Activated naive CD4-positive, alpha-beta T cell treated with anti-CD3 and anti-CD28 coated beads, Interleukin-2, amount 50 U/mL, for 24 hours (primary cell): Measurements from ENCODE around the gene EP400.
A peak's percentile ranks its signal among the peaks of the same experiment; 100 is the strongest.
"Not testable (repeated sequence)": the region's sequence is repeated elsewhere in the genome, so short reads cannot be mapped to it uniquely, and the experiment has no call there.

Experiments used
- H3K27ac Mint-ChIP-seq: one replicate; pipeline ENCODE4 v1.8.0; 2021; ENCODE audit warnings: mild to moderate bottlenecking, mixed read lengths
- H3K27me3 Mint-ChIP-seq: one replicate; pipeline ENCODE4 v1.8.0; 2021; ENCODE audit warnings: mixed read lengths
- H3K36me3 Mint-ChIP-seq: one replicate; pipeline ENCODE4 v1.8.0; 2021; ENCODE audit warnings: mixed read lengths
- H3K4me1 Mint-ChIP-seq: one replicate; pipeline ENCODE4 v1.8.0; 2021; ENCODE audit warnings: mixed read lengths
- H3K4me3 Mint-ChIP-seq: one replicate; pipeline ENCODE4 v1.8.0; 2021; ENCODE audit warnings: mild to moderate bottlenecking, mixed read lengths
- H3K9me3 Mint-ChIP-seq: one replicate; pipeline ENCODE4 v1.8.0; 2021; ENCODE audit warnings: mixed read lengths

EP400 gene

GRCh38 chr12:132095520-132096409 is 146.0 kb downstream of the EP400 start:
- H3K36me3 Mint-ChIP-seq = peaks cover 29% of the 10 kb centered on the region
- peak overlapping the region; percentile 11 for H3K4me3 Mint-ChIP-seq
- no peaks in the 10 kb centered on the region for H3K27me3 Mint-ChIP-seq
- H3K4me1 Mint-ChIP-seq = peaks cover 29% of the 10 kb centered on the region
- H3K9me3 Mint-ChIP-seq = peaks cover 16% of the 10 kb centered on the region
- H3K27ac Mint-ChIP-seq = peak overlapping the region; percentile 81

- H3K27ac Mint-ChIP-seq = peak overlapping the region; percentile 59
Observed at GRCh38 chr12:132099739-132100138, 150.0 kb downstream of the EP400 start.

GRCh38 chr12:132100306-132101065 is 150.7 kb downstream of the EP400 start:
- H3K4me3 Mint-ChIP-seq = no peak overlapping the region
- peaks cover 26% of the 10 kb centered on the region for H3K36me3 Mint-ChIP-seq
- peaks cover 22% of the 10 kb centered on the region for H3K4me1 Mint-ChIP-seq
- H3K27ac Mint-ChIP-seq = no peak overlapping the region
- H3K9me3 Mint-ChIP-seq = peaks cover 15% of the 10 kb centered on the region
- no peaks in the 10 kb centered on the region for H3K27me3 Mint-ChIP-seq

More at GRCh38 chr12:132099739-132100138, 150.0 kb downstream of the EP400 start:
- peaks cover 28% of the 10 kb centered on the region for H3K4me1 Mint-ChIP-seq
- no peak overlapping the region for H3K4me3 Mint-ChIP-seq
- H3K9me3 Mint-ChIP-seq = peaks cover 16% of the 10 kb centered on the region
- peaks cover 27% of the 10 kb centered on the region for H3K36me3 Mint-ChIP-seq
- H3K27me3 Mint-ChIP-seq = no peaks in the 10 kb centered on the region

- no peaks in the 10 kb centered on the region for H3K27me3 Mint-ChIP-seq
- no peak overlapping the region for H3K27ac Mint-ChIP-seq
- peaks cover 5% of the 10 kb centered on the region for H3K9me3 Mint-ChIP-seq
- H3K4me3 Mint-ChIP-seq = no peak overlapping the region
- H3K36me3 Mint-ChIP-seq = peaks cover 12% of the 10 kb centered on the region
- H3K4me1 Mint-ChIP-seq = peaks cover 6% of the 10 kb centered on the region
Observed at GRCh38 chr12:132102297-132102696, 152.6 kb downstream of the EP400 start.

GRCh38 chr12:132103072-132103471 is 153.3 kb downstream of the EP400 start:
- not testable (repeated sequence) for H3K27me3 Mint-ChIP-seq, H3K9me3 Mint-ChIP-seq, H3K4me1 Mint-ChIP-seq, H3K36me3 Mint-ChIP-seq, H3K4me3 Mint-ChIP-seq, H3K27ac Mint-ChIP-seq

GRCh38 chr12:132103542-132104308 is 154.0 kb downstream of the EP400 start:
- Mint-ChIP-seq H3K9me3 (no peaks in the 10 kb centered on the region), H3K4me1 (no peaks in the 10 kb centered on the region), H3K4me3 (no peak overlapping the region), H3K27ac (no peak overlapping the region), H3K27me3 (no peaks in the 10 kb centered on the region), H3K36me3 (peaks cover 7% of the 10 kb centered on the region)

GRCh38 chr12:132105467-132105866 is 155.7 kb downstream of the EP400 start:
- peaks cover 2% of the 10 kb centered on the region for H3K36me3 Mint-ChIP-seq
- H3K4me3 Mint-ChIP-seq = no peak overlapping the region
- no peaks in the 10 kb centered on the region for H3K27me3 Mint-ChIP-seq
- no peak overlapping the region for H3K27ac Mint-ChIP-seq
- H3K9me3 Mint-ChIP-seq = no peaks in the 10 kb centered on the region
- no peaks in the 10 kb centered on the region for H3K4me1 Mint-ChIP-seq

- no peaks in the 10 kb centered on the region for H3K27me3 Mint-ChIP-seq
- H3K9me3 Mint-ChIP-seq = no peaks in the 10 kb centered on the region
- peaks cover 6% of the 10 kb centered on the region for H3K36me3 Mint-ChIP-seq
- no peak overlapping the region for H3K27ac Mint-ChIP-seq
- H3K4me3 Mint-ChIP-seq = no peak overlapping the region
- no peaks in the 10 kb centered on the region for H3K4me1 Mint-ChIP-seq
Observed at GRCh38 chr12:132106921-132107320, 157.2 kb downstream of the EP400 start.

GRCh38 chr12:132108211-132108832 is 158.6 kb downstream of the EP400 start:
- H3K27ac Mint-ChIP-seq = no peak overlapping the region

GRCh38 chr12:132109741-132110140 is 160.0 kb downstream of the EP400 start:
- H3K27ac Mint-ChIP-seq = no peak overlapping the region
- peaks cover 6% of the 10 kb centered on the region for H3K36me3 Mint-ChIP-seq
- no peak overlapping the region for H3K4me3 Mint-ChIP-seq
- H3K27me3 Mint-ChIP-seq = no peaks in the 10 kb centered on the region
- H3K4me1 Mint-ChIP-seq = no peaks in the 10 kb centered on the region
- H3K9me3 Mint-ChIP-seq = no peaks in the 10 kb centered on the region

More at GRCh38 chr12:132108211-132108832, 158.6 kb downstream of the EP400 start:
- Mint-ChIP-seq H3K4me1 (no peaks in the 10 kb centered on the region), H3K9me3 (no peaks in the 10 kb centered on the region), H3K27me3 (no peaks in the 10 kb centered on the region), H3K36me3 (peaks cover 6% of the 10 kb centered on the region), H3K4me3 (no peak overlapping the region)

GRCh38 chr12:132110677-132111076 is 160.9 kb downstream of the EP400 start:
- H3K27me3 Mint-ChIP-seq = no peaks in the 10 kb centered on the region
- H3K36me3 Mint-ChIP-seq = peaks cover 4% of the 10 kb centered on the region
- no peaks in the 10 kb centered on the region for H3K9me3 Mint-ChIP-seq
- peaks cover 3% of the 10 kb centered on the region for H3K4me1 Mint-ChIP-seq
- H3K27ac Mint-ChIP-seq = no peak overlapping the region
- no peak overlapping the region for H3K4me3 Mint-ChIP-seq

GRCh38 chr12:132111654-132112304 is 162.0 kb downstream of the EP400 start:
- Mint-ChIP-seq H3K4me3 (no peak overlapping the region), H3K27ac (no peak overlapping the region), H3K27me3 (no peaks in the 10 kb centered on the region), H3K4me1 (peaks cover 3% of the 10 kb centered on the region), H3K9me3 (no peaks in the 10 kb centered on the region), H3K36me3 (peaks cover 4% of the 10 kb centered on the region)

GRCh38 chr12:132114667-132115066 is 164.9 kb downstream of the EP400 start:
- H3K4me3 Mint-ChIP-seq = no peak overlapping the region
- H3K4me1 Mint-ChIP-seq = peaks cover 3% of the 10 kb centered on the region
- no peaks in the 10 kb centered on the region for H3K9me3 Mint-ChIP-seq
- H3K27me3 Mint-ChIP-seq = no peaks in the 10 kb centered on the region
- peaks cover 4% of the 10 kb centered on the region for H3K36me3 Mint-ChIP-seq
- H3K27ac Mint-ChIP-seq = no peak overlapping the region

- Mint-ChIP-seq H3K27ac (no peak overlapping the region), H3K36me3 (peaks cover 4% of the 10 kb centered on the region)
Observed at GRCh38 chr12:132115500-132115899, 165.8 kb downstream of the EP400 start.

More at GRCh38 chr12:132115500-132115899, 165.8 kb downstream of the EP400 start:
- Mint-ChIP-seq H3K4me1 (peaks cover 3% of the 10 kb centered on the region), H3K27me3 (no peaks in the 10 kb centered on the region), H3K4me3 (no peak overlapping the region), H3K9me3 (no peaks in the 10 kb centered on the region)
